Activated CD8-positive, alpha-beta T cell treated with anti-CD3 and anti-CD28 coated beads for 36 hours (primary cell): ENCODE results near the gene MINDY3. TPM values are rescaled to one million over a fixed set of nuclear protein-coding genes. Genes with fewer than 3 reads are reported as not detected.

Experiments
- ATAC-seq: fragments of 200-7000 bp; cut with Tn5 transposase; one replicate; pipeline ENCODE4 v1.10.0; 2021; ENCODE audit warnings: mild to moderate bottlenecking, moderate library complexity
- CTCF ChIA-PET: fragments of 350-600 bp; sonication (Branson Sonifier 250); formaldehyde crosslinking; loops from one replicate; lab custom pipeline; 2021; ENCODE audit warnings: antibody characterized with exemption; lab: Charles Lee
- POLR2A ChIA-PET: fragments of 350-600 bp; sonication (Branson Sonifier 250); formaldehyde crosslinking; loops from one replicate; lab custom pipeline; 2021; ENCODE audit warnings: antibody characterized with exemption; lab: Charles Lee
- DNase-seq: peaks from one replicate; pipeline ENCODE4 v3.0.0-alpha.2; 2020
- H3K27ac Mint-ChIP-seq: one replicate; pipeline ENCODE4 v1.8.0; 2021; ENCODE audit warnings: mild to moderate bottlenecking, mixed read lengths
- H3K27me3 Mint-ChIP-seq: one replicate; pipeline ENCODE4 v1.8.0; 2021; ENCODE audit warnings: mixed read lengths
- H3K36me3 Mint-ChIP-seq: one replicate; pipeline ENCODE4 v1.8.0; 2021; ENCODE audit warnings: low read depth, mixed read lengths
- H3K4me1 Mint-ChIP-seq: one replicate; pipeline ENCODE4 v1.8.0; 2021; ENCODE audit warnings: low read depth, mixed read lengths
- H3K4me3 Mint-ChIP-seq: one replicate; pipeline ENCODE4 v1.8.0; 2021; ENCODE audit warnings: mild to moderate bottlenecking, moderate library complexity, mixed read lengths
- H3K9me3 Mint-ChIP-seq: one replicate; pipeline ENCODE4 v1.8.0; 2021; ENCODE audit warnings: mixed read lengths
- intact Hi-C: fragments of 100-400 bp; cut with micrococcal nuclease; formaldehyde crosslinking; loops from one replicate; pipeline ENCODE4 v1.10.0; 2022
- total RNA-seq, 2 experiments: library from RNA; stranded (reverse); gene quantifications; one replicate each; pipeline ENCODE4 v1.2.3, GENCODE V29; 2021
- TF ChIP-seq, protein P1 (sequence below): fragments of 200-600 bp; IDR thresholded peaks from one replicate; pipeline ENCODE4 v1.8.0; 2022; ENCODE audit warnings: antibody characterized with exemption, mild to moderate bottlenecking

Gene MINDY3
- total RNA-seq, 2 experiments from 2014 or later = 12.0 to 14.6 TPM

- H3K4me3 Mint-ChIP-seq = no peak overlapping the region
- TF ChIP-seq, protein P1, sequence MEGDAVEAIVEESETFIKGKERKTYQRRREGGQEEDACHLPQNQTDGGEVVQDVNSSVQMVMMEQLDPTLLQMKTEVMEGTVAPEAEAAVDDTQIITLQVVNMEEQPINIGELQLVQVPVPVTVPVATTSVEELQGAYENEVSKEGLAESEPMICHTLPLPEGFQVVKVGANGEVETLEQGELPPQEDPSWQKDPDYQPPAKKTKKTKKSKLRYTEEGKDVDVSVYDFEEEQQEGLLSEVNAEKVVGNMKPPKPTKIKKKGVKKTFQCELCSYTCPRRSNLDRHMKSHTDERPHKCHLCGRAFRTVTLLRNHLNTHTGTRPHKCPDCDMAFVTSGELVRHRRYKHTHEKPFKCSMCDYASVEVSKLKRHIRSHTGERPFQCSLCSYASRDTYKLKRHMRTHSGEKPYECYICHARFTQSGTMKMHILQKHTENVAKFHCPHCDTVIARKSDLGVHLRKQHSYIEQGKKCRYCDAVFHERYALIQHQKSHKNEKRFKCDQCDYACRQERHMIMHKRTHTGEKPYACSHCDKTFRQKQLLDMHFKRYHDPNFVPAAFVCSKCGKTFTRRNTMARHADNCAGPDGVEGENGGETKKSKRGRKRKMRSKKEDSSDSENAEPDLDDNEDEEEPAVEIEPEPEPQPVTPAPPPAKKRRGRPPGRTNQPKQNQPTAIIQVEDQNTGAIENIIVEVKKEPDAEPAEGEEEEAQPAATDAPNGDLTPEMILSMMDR = peak; percentile 42
- no peaks in the 10 kb centered on the region for H3K4me1 Mint-ChIP-seq
- H3K27ac Mint-ChIP-seq = no peak overlapping the region
- CTCF ChIA-PET = no interaction called here
- H3K36me3 Mint-ChIP-seq = peaks cover 28% of the 10 kb centered on the region
- ATAC-seq (no peak), DNase-seq (no peak)
- intact Hi-C loops = no loop called here
- H3K9me3 Mint-ChIP-seq = no peaks in the 10 kb centered on the region
- H3K27me3 Mint-ChIP-seq = no peaks in the 10 kb centered on the region
- POLR2A ChIA-PET = no interaction called here
Measured at GRCh38 chr10:15824498-15824897, 35.8 kb downstream of the MINDY3 start.

DNA sequence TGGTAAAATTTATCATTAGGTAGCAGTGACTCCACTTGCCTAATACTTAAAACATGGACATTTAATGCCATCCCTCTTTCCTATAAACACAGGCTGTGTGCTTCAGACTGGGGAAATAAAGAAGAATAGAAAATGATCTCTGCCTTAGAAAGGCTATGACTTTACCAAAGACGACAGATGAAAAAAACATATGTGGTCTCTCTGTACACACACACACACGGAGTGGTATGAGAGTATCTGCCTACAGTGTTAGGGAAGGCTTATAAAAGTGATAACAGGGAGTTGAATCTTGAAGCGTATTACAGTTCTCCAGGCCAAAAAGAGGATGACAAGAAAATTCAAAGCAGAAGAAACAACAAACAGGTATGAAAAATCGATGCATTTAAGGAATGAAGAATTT, 38.2 kb downstream of the MINDY3 start:
- no peak overlapping the region for H3K27ac Mint-ChIP-seq
- intact Hi-C loops = no loop called here
- no peaks in the 10 kb centered on the region for H3K27me3 Mint-ChIP-seq
- TF ChIP-seq, protein P1 = no peak
- CTCF ChIA-PET = no interaction called here
- peaks cover 35% of the 10 kb centered on the region for H3K36me3 Mint-ChIP-seq
- H3K9me3 Mint-ChIP-seq = no peaks in the 10 kb centered on the region
- DNase-seq (no peak), ATAC-seq (no peak)
- POLR2A ChIA-PET = no interaction called here
- H3K4me1 Mint-ChIP-seq = peaks cover 2% of the 10 kb centered on the region
- no peak overlapping the region for H3K4me3 Mint-ChIP-seq

DNA sequence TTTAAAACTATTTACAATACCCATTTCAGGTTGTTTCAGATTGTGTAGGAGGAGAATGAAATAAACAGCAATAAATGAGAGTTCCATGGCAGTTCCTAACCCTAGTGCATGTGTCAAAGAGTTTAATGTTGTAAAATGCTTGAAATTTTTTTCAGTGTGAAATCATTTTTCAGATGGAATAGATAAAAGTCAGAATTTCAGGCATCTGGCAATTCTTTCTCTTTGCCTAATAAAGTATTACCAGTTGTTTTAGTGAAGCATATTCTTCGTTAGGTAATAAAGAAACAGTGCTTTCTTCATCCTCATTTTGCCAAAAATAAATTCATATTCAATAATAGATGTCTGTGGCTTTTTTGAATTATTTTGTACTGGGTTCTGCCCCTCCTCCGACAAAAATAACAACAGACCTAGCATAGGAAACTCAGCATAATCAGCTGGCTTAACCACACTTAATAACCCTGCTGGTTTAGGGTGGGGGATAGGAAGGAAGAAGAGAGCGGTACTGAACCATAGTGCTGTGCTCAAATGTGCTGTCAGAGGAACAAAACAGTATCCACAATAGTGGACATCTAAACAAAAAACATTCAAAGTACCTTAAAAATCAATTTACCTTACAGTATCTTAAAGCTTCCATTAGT, 39.1 kb downstream of the MINDY3 start:
- Mint-ChIP-seq H3K4me3 (no peak overlapping the region), H3K4me1 (peaks cover 2% of the 10 kb centered on the region), H3K36me3 (peaks cover 38% of the 10 kb centered on the region), H3K27ac (no peak overlapping the region), H3K9me3 (no peaks in the 10 kb centered on the region), H3K27me3 (no peaks in the 10 kb centered on the region)
- POLR2A ChIA-PET = no interaction called here
- DNase-seq (no peak), ATAC-seq (no peak)
- TF ChIP-seq, protein P1 = no peak
- CTCF ChIA-PET = no interaction called here
- intact Hi-C loops = no loop called here

- peaks cover 33% of the 10 kb centered on the region for H3K36me3 Mint-ChIP-seq
- ChIA-PET POLR2A (no interaction called here), CTCF (no interaction called here)
- intact Hi-C loops = no loop called here
- no peak overlapping the region for H3K4me3 Mint-ChIP-seq
- DNase-seq (no peak), ATAC-seq (no peak)
- H3K27me3 Mint-ChIP-seq = no peaks in the 10 kb centered on the region
- H3K9me3 Mint-ChIP-seq = no peaks in the 10 kb centered on the region
- peak overlapping the region; percentile 16 for H3K27ac Mint-ChIP-seq
- TF ChIP-seq, protein P1 = no peak
- H3K4me1 Mint-ChIP-seq = peaks cover 2% of the 10 kb centered on the region
Measured at GRCh38 chr10:15817409-15818046, 42.8 kb downstream of the MINDY3 start.

- Mint-ChIP-seq H3K27me3 (no peaks in the 10 kb centered on the region), H3K27ac (no peak overlapping the region), H3K36me3 (peaks cover 28% of the 10 kb centered on the region), H3K4me3 (no peak overlapping the region), H3K9me3 (no peaks in the 10 kb centered on the region), H3K4me1 (peaks cover 2% of the 10 kb centered on the region)
- POLR2A ChIA-PET = no interaction called here
- CTCF ChIA-PET = interaction anchor here (0.6 kb wide), 1 partner anchor 45 kb away, joined by 3 read pairs; the partner anchor contains the start of gene MINDY3
- TF ChIP-seq, protein P1 = no peak
- no peak for ATAC-seq
- no peak for DNase-seq
- intact Hi-C loops = no loop called here
Measured at GRCh38 chr10:15815242-15815885, 44.9 kb downstream of the MINDY3 start.
